Stimulated activated CD8-positive, alpha-beta memory T cell treated with anti-CD3 and anti-CD28 coated beads, Interleukin-12 subunit alpha, Interleukin-12 subunit beta, amount 100 ng/mL, for 1 hour (primary cell): ENCODE results near the gene FKBP1B.
"Not testable (repeated sequence)": the region's sequence is repeated elsewhere in the genome, so short reads cannot be mapped to it uniquely, and the experiment has no call there.

Source experiments
- DNase-seq: peaks from one replicate; pipeline ENCODE4 v3.0.0-alpha.2; 2020; ENCODE audit warnings: low read depth

Gene FKBP1B

DNA sequence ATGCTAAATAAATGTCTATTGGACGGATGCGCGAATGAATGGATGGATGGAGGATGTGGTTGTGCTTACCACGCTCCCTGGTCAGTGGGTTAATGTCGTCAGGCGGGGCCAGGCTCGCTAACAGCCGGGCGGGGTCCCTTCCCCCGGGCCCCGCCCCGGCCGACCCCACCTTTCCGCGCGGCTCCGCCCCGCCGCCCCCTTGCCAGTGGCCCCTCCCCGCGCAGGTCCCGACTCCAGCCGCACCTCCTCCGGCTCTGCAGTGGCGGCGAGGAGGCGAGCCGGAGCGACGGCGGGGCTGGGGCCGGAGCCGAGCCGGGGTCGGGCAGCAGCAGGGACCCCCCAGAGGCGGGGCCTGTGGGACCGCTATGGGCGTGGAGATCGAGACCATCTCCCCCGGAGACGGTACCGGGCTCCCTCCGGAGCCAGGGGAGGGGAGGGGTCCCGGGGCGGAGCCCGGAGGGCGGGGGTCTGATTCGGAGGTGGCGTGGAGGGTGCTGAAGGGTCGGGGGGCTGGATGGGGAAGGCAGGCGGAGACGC, at the start of gene FKBP1B:
FKBP1B (plus strand) TSS at position 257 of the 537 bp plus-strand sequence; CDS start at position 366, 109 bp downstream.
- peak; percentile 30 for DNase-seq

DNA sequence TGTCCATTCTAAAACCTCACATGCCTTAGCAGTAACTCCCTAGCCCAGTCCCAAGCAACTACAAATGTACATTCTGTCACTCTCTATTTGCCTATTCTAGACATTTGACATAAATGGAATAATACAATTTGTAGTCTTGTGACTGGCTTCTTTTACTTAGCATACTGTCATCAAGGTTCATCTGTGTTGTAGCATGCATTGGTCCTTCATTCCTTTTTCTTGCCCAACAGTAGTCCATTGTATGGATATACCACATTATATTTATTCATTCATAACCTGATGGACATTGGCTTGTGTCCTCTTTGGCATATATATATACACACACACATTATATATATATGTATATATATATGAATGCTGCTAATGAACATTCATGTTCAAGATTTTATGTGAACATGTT, 41.8 kb upstream of the FKBP1B start:
- DNase-seq: no peak

DNA sequence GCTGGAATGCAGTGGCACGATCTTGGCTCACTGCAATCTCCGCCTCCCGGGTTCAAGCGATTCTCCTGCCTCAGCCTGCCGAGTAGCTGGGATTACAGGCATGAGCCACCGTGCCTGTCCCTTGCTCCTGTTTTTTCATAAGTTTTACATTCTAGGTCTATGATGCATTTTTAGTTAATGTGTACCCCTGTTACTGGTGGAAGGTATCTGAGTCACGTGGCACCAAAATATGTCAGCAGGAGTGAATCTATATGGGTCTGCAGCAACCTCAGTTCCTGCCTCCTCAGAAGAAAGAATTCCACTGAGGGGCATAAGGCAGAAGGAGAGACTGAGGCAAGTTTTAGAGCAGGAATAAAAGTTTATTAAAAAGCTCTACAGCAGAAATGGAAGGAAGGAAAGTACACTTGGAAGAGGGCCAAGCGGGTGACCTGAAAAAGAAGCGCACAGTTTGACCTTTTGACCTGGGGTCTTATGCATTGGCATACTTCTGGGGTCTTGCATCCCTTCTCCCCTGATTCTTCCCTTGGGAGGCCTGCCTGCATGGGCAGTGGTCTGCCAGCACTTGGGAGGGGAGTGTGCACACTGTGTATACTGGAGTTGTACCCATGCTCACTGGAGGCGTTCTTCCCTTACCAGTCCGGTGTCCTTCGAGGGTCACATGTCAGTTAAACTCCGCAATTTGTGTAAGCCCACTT, 40.7 kb upstream of the FKBP1B start:
- no peak for DNase-seq

DNA sequence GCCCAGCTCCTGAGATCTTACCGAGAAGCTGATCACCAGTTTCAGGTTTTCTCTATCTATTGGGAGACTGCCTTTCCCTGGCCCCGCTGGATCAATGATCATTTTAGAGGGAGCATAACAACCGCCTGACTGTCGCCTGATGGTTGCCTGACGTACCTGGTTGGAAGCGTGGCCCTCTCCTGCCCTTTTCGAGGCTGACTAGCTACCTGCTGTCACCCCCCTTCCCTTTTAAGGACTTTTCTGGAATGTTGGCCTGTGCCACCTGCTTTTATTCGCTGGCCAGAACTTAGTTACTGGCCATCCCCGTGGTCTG, 40.2 kb upstream of the FKBP1B start:
- no peak for DNase-seq

DNA sequence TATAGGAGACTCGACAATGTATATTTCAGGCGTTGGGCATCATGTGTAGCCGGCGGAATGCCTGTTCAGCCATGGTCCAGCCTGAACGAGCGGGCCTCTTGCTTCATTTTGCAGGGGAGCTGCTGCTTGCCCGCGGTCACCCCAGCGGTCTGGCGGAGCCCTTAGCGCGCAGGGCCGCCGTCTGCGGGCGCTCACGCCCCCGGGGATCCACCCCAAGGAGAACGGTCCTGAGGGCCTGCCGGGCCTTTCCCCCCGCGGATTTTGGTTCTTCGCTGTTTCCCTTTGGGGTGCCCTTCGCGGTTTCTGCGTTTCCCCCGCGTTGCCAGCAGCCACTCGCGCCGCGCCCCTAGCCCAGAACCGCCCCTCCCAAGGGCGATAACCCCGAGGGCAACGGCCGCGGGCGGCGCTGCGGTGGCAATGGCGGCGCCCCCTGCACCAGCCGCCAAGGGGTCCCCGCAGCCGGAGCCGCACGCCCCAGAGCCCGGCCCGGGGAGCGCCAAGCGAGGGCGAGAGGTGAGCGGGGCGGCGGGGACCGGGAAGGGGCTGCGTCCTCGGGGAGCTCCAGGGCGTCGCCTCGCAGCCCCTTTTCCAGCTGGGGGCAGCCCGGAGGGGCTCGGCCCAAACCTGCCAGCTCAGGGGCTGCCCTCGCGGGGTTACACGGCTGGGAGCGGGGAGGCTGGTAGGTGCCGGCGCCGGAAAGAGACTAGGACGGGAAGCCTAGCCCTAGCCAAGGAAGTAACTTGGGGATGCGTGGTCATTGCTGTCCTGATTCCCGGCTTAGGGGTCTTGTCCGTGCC, 39.7 kb upstream of the FKBP1B start, which contains the start of gene MFSD2B:
MFSD2B (plus strand) TSS at position 406 of the 797 bp plus-strand sequence; CDS start at position 418, 12 bp downstream.
- DNase-seq: no peak

DNA sequence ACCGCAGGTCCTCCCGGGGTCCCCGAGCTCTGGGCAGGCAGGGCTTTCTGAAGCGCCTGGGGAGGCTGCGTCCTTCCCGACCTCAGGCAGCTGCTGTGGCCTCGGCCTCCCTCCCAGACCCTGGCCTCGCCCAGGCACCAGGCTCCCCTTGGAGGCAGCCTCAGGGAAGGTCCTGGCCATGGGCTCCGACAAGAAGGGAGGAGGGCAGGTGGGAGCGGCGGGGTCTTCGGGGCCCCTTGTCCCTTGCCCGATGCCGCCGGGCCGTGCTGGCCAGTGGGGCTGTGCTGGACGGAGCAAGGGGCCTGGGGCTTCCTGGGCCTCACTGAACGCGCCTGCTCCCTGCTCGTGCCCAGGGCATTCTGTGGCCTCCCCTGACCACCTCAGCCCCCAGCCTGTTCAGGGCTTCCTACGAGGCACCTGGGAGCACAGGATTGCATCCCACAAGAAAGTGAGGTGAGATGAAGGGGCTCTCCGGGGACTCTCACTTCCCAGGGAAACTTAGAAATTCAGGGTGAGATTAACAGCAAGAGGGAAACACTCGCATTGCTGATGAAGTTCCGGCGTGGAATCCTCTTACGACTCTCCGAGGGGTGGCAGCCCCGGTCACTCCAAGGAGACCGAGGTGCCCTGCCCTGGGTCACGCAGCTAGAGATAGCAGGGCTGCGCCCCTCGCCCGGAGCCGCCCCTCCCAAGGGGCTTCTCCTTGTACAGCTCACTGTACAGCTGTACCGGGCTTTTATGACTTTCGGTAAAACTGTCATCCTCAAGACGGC, 38.9 kb upstream of the FKBP1B start:
- DNase-seq: no peak

DNA sequence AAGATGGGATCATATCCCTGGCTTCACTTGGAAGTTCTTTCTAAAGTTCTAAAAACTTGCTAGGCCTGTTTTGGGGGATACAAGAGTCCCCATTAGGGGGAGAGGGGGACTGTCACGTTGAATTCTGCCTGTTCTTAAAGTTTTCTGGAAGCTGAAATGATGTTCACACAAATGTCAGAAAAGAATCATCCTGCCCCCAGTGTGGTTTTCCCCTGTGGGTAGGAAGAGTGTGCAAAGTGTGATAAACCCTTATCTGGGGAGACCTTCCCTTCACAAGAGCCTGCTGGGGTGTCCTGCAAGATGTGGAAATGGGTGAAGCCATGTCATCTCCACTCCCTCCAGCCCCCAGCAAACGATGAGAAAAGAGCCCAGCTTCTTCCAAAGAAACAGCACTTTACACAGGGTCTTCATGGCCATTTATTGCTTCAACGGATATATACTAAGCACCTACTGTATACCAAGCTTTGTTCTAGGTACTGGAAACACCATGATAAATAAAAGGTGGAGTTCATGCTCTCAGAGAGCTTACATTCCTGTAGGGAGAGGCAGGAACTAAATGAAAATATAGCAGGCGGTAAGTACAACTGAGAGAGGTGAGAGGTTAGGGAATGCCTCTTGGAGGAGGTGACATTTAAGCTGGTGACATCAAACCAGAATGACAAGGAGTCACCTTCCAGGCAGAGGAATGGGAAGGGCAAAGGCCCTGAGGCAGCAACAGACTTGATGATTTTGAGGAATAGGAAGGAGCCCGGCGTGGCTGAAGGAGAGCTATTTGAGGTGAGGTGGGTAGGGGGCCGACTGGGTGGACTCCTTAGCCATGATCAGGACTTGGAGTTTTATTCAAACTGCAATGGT, 38.1 kb upstream of the FKBP1B start:
- no peak for DNase-seq

DNA sequence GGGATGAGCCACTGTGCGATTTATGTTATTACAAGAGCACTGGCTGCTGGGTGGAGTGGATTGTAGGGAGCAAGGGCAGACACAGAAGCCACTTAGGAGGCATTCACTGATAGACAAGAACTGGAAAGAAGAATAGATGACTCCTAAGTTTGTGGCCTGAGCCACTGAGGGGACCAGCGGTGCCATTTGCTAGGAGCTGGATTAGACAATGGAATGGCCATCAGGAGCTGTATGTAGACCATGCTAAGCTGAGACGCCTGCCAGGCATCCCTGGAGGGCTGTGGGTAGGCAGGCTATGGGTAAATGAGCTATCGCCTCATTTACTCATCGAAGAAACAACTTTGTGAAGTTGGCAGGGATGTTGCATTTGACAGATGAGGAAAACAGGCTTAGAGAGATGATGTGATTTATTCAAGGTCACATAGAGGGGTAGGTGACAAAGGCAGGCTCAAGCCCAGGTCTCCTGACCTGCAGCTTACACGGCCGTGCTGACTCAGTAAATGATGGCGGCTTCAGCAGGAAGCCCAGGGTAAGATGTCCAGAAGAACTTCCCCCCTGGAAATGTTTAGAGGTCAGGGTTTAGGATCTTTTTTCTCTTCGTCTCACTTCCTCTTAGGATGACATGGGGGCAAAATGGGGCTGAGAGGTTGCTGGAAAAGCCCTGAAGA, 36.9 kb upstream of the FKBP1B start:
- no peak for DNase-seq

DNA sequence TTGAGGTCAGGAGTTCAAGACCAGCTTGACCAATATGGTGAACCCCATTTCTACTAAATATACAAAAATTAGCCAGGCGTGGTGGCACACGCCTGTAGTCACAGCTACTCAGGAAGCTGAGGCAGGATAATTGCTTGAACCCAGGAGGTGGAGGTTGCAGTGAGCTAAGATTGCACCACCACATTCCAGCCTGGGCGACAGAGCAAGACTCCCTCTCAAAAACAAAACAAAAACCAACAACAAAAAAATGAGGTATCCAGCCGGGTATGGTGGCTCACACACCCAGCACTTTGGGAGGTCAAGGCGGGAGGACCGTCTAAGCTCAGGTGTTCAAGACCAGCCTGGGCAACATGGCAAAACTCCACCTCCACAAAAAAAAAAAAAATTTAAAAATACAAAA, 34.6 kb upstream of the FKBP1B start:
- DNase-seq: not testable (repeated sequence)

DNA sequence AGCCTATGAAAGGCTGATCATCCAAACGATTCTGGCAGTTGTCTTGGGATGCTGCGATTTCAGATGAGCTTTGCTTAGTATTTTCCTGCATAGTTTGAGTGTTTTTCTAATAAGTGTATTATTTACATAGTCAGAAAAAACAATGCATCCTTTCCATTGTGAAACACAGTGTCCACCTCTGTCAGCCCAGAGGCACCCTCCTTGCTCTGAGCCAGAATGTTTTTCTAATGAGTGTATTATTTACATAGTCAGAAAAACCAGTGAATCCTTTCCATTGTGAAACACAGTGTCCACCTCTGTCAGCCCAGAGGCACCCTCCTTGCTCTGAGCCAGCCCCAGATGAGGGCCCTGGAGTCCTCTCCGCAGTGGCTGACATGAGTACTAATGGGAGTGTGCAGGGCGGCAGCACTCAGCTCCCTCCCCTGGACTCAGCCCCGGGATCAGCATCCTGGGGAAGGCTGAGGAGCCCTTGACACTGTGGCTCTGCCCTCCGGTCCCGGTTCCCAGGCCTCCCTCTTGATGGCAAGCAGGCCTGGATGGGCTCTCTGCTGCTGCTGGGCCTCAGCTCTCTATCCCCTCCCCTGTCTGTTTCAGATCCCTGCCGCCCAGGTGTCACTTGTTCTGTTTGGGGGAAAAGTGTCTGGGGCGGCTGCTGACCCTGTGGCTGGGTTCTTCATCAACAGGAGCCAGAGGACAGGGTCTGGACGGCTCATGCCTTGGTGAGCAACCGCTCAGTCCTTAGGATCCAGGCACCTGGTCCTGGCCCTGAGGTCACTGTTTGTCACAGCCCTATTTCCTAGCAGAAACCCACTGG, 33.8 kb upstream of the FKBP1B start:
- DNase-seq: no peak

DNA sequence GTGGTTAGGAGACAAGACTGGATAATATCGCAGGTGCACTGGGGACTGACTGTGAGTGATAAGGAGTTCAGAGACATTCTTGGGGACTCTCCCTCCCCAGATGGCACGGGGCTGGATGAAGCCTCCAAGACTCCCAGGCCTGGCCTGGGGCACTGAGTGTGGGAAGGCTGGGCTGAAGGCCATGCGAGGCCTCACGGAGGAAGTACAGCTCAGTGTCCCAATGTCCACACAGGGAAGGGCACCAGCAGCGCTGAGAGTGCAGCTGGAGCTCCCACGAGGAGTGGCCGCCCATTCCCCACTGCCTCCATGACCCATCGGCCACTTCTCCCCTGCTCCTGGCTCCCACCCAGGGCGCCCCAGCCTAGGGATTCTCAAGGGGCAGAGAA, 33.2 kb upstream of the FKBP1B start:
- no peak for DNase-seq

DNA sequence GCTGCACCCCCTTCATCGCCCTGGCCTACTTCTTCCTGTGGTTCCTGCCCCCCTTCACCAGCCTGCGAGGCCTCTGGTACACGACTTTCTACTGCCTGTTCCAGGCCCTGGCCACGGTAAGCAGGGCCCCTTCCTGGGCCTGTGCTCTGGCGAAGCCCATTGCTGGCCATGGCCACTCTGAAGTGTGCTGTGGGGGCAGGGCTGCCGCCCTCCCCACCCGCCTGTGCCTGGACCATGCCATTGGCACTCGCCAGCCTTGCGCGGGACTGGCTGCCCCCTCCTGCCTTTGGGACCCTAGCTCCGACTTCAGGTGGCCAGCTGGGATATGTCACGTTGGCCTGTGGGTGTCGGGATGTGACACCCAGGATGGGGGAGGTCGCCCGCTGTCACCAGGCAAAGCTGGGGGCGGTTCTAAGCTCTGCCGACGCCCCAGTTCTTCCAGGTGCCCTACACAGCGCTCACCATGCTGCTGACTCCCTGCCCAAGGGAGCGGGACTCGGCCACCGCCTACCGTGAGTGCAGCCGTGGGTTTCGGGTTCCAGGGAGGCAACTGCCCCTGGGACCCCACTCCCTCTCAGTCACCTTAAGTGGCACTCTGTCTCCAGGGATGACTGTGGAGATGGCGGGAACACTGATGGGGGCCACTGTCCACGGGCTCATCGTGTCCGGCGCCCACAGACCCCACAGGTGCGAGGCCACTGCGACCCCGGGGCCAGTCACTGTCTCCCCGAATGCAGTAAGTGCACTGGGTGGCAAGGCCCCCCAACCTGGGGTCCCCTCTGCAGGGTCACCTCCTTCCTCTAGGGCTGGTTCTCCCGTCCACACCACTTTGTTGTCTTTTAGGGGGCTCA, 32.5 kb upstream of the FKBP1B start:
- DNase-seq: no peak

DNA sequence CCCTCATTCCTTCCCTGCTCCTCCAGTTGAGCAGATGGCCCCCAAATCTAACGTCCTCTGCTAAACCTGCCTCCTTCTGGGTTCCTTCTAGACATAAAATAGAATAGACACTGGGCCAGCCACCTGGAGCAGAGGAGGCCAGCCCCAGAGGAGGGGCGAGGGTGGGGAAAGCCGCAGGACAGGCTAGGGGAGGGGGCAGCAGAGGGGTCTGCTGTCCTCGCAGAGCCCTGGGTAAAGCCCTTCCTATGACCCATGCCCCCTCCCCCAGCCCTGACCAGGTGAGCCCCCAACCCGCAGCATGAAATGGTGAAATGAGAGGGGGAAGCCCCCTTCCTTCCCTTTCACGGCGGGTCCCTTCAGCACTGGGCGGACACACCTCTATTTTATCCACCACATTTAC, 31.8 kb upstream of the FKBP1B start:
- DNase-seq: no peak

DNA sequence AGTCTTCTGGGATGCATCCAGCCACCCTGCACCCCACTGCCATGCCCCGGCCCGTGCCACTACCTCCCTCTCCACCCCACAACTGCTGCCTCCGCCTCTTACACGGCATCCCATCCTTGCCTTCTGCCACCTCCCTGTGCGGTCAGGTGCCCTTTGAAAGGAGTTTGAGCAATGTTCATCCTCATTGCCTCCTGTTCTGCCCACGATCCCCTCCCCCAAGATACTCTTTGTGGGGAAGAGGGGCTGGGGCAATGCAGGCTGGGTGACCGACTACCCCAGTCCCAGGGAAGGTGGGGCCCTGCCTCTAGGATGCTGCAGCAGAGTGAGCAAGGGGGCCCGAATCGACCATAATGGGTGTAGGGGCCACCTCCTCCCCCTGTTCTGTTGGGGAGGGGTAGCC, 31.3 kb upstream of the FKBP1B start:
- DNase-seq: no peak

DNA sequence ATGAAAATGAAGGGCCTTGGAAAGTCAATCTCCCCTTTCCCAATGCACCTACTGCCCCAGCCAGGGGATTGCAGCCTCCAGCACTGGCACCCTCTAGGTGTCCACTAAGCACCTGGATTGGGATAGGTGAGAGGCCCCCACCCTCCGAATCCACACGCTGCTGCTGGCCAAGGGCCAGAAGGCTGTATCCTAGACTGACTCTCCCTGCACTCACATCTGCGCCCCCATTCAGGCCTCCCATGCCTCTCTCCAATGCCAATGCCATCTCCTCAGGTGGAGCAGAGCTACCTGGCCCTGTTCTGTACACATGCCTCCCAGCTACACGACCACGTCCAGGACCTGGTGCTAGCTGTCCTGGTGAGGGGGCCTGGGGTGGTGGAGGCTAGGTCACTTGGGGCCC, 29.8 kb upstream of the FKBP1B start:
- no peak for DNase-seq

DNA sequence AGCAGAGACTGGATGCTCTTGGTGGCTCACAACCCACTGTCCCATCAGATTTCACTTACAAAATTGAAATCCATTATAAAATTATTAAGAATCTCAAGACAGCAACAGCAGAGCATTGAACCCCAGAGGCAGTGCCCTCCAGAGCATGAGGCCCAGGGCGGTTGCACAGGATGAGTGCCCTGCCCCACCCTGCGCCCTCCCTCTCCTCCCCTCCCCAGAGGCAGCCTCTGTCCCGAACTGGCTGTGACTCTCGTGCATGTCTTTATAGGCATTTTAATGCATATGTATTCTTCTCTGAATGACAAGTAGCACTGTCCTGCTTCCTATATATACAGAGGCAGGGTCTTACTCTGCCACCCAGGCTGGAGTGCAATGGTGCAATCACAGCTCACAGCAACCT, 29.3 kb upstream of the FKBP1B start:
- no peak for DNase-seq

DNA sequence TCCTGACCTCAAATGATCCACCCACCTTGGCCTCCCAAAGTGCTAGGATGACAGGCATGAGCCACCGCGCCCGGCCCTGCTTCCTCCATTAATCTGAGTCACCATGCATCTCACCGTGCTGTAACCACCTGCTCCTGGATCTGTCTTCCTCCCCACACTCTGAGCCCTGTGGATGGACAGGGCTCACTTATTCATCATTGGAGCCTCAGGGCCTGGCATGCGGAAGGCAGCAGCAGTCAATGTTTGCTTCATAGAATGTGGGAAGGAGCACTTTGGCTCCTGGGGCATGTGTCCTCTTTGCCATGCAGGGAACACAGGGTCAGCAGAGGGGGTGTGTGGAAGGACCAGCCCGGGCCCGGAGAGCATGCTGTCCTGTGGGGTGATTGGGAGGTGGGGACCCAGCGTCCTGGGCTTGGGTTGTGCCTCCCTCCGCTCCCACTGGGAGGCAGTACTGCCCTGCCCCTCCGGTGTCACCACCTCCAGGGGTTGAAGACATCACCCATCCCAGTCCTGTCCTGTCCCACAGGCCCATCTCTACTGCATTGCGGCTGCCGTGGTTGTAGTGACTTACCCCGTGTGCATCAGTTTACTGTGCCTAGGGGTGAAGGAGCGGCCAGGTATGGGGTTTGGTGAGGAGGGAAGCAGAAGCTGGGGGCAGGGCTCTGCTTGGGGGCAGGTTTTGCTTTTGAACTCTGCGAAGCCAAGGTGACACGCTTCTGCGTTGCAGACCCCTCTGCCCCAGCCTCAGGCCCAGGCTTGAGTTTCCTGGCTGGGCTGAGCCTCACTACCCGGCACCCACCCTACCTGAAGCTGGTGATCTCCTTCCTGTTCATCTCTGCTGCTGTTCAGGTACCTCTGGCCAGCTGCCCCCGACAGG, 28.2 kb upstream of the FKBP1B start:
- DNase-seq: no peak

DNA sequence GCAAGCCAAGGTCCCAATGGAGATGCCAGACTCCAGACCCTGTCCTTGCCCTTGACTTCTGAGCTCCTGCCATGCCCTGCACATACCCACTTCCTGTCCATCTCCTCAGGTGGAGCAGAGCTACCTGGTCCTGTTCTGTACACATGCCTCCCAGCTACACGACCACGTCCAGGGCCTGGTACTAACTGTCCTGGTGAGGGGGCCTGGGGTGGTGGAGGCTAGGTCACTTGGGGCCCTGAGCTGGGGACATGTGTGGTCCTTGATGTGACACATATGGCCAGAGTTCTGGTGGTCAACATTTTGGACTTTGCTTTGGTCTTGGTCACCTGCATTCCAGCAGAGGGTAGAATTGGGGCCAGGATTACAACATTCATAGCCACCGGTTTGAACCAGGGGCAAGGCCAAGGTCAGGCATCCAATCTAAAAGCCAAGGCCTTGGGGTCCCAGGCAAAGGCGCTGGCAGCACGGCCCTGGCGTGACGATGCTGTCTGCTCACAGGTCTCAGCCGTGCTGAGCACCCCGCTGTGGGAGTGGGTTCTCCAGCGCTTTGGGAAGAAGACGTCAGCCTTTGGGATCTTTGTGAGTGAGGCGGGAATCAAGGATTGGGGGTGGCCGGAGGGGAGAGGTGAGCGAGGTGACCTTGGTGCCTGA, 27.1 kb upstream of the FKBP1B start:
- DNase-seq: no peak
